ENCODE measurements around the gene ACTN2.

The ACTN2 gene

GRCh38 chr1:236677641-236678235 is 8.6 kb upstream of the ACTN2 start:
- no peak for TF ChIP-seq CTCF (IDR thresholded peaks at IDR 0.05; ENCODE audit: borderline replicate concordance, insufficient read depth, low read depth, low read length)

DNA sequence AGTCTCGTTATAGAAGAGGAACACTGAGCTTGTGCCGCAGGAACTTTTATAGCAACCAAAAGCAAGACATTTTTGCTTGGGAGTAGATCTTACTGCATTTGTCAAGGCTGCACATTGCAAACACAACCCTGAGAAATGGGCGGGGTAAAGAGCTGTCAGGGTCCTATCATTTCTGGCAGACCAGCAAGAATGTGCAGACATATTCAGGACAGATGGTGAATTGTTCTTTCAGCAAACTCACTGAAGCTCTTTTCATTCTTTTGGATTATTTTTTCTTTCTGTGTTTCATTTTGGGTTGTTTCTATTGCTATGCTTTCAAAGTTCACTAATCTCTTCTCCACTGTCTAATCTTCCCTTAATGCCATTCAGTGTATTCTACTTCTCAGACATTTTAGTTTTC is 5.1 kb upstream of the ACTN2 start:
- TF ChIP-seq CTCF (IDR thresholded peaks at IDR 0.05; ENCODE audit: borderline replicate concordance, insufficient read depth, low read depth, low read length), result no peak
- H3K4me3 ChIP-seq (ENCODE audit: low read depth, low read length), result no peak overlapping the region

More at GRCh38 chr1:236677641-236678235, 8.6 kb upstream of the ACTN2 start:
- H3K4me3 ChIP-seq (ENCODE audit: low read depth, low read length), result no peak overlapping the region

GRCh38 chr1:236685205-236685916 is 938 bp upstream of the ACTN2 start:
- H3K4me3 ChIP-seq (ENCODE audit: low read depth, low read length), result no peak overlapping the region
- TF ChIP-seq CTCF (IDR thresholded peaks at IDR 0.05; ENCODE audit: borderline replicate concordance, insufficient read depth, low read depth, low read length), result no peak

DNA sequence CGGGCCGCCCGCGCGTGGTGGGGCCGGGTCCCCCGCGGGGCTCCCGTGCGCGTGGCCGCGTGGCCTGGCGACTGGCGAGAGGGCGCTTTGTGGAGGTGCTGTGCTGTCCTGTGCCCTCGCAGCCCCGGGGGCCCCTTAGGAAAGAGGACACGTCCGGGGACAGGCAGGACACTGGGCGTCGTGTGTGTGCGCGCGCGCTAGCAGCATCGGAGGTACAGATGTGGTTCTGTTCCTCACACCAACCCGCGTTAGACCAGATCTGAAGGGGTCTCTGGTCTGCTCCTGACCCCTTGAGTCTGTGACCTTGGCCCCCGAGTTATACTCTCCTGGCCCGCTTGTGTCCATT is 489 bp downstream of the ACTN2 start:
- TF ChIP-seq CTCF (IDR thresholded peaks at IDR 0.05; ENCODE audit: borderline replicate concordance, insufficient read depth, low read depth, low read length), result no peak
- no peak overlapping the region for H3K4me3 ChIP-seq (ENCODE audit: low read depth, low read length)

DNA sequence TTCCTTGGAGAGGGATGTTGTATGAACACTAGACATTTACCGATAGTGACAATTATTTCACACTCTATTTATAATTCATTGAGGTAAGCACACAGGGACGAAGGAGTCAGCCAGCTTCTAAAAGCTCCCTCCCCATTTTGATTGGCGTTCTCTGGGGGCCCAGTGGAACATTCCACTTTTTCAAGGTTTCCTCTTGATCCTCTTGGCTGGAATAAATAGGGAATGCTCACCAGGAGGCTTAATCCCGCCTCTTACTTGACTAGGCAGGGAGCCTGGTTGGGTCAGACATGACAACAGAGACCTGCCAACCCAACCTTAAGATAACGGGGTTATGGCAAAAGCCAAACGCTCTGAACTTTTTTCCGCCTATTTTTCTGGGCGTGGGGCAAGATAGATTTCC is 974 bp downstream of the ACTN2 start:
- no peak overlapping the region for H3K4me3 ChIP-seq (ENCODE audit: low read depth, low read length)
- no peak for TF ChIP-seq CTCF (IDR thresholded peaks at IDR 0.05; ENCODE audit: borderline replicate concordance, insufficient read depth, low read depth, low read length)

GRCh38 chr1:236688705-236689104 is 2.4 kb downstream of the ACTN2 start:
- no peak for TF ChIP-seq CTCF (IDR thresholded peaks at IDR 0.05; ENCODE audit: borderline replicate concordance, insufficient read depth, low read depth, low read length)
- H3K4me3 ChIP-seq (ENCODE audit: low read depth, low read length), result no peak overlapping the region
